H1 (cell line): Measurements from ENCODE around the gene SETDB2. TPM values are rescaled to one million over a fixed set of nuclear protein-coding genes. Genes with fewer than 3 reads are reported as not detected.

Experiments used
- ATF2 ChIP-seq: IDR thresholded peaks from 2 replicates; pipeline ENCODE4 v1.6.1; 2012; ENCODE audit warnings: low read length, inconsistent platforms
- CTBP2 ChIP-seq: IDR thresholded peaks from 2 replicates; pipeline ENCODE4 v1.7.0; 2011; ENCODE audit warnings: borderline replicate concordance, mild to moderate bottlenecking, moderate library complexity, mixed read lengths, low read length; ENCODE audit not compliant: insufficient read depth, insufficient read length
- polyA plus RNA-seq, 7 experiments: library from polyadenylated mRNA; depleted of rRNA in 3 of 7; stranded (reverse) in 5 of 7; unstranded in 2 of 7; fragments of >200 nt in 5 of 7; fragments of 200-250 nt in 2 of 7; gene quantifications; 1 replicate in 5 of 7; 2 replicates in 1 of 7; 4 replicates in 1 of 7; pipeline versions ENCODE4 v1.2.1 to v1.2.3, GENCODE V29; 2011 to 2013; ENCODE audit warnings: missing spikeins in 2 of 7, mixed read lengths in 2 of 7
- total RNA-seq: library from RNA; stranded (reverse); fragmentation: NEBNext Ultra II Directional; extraction: Animal tissue kit (Norgen Biotek cat#: 25700); gene quantifications from 2 replicates; pipeline ENCODE4 v1.2.1, GENCODE V29; 2021

Gene SETDB2
- total and polyA plus RNA-seq, 2 of the 8 experiments (the other 6 are each of a cell fraction or from before 2014, with no cell fraction given): 1.2 to 6.1 TPM

GRCh38 chr13:49435992-49436391, 8.1 kb upstream of the SETDB2 start (continued):
- no peak for TF ChIP-seq ATF2
- TF ChIP-seq CTBP2: no peak
